GM18517 (cell line): ENCODE data around the gene DBNDD1.
A peak's percentile ranks its signal among the peaks of the same experiment; 100 is the strongest.
"Not testable (repeated sequence)": the region's sequence is repeated elsewhere in the genome, so short reads cannot be mapped to it uniquely, and the experiment has no call there.

Experiments
- ATAC-seq: cut with Tn5 transposase; IDR thresholded peaks from one replicate; pipeline ENCODE4 v1.9.1; 2021; ENCODE audit warnings: mild to moderate bottlenecking, moderate library complexity; ENCODE audit not compliant: unreplicated experiment

The DBNDD1 gene

GRCh38 chr16:89994389-89994720 lies 24.9 kb downstream of the DBNDD1 start:
- ATAC-seq = no peak

DNA sequence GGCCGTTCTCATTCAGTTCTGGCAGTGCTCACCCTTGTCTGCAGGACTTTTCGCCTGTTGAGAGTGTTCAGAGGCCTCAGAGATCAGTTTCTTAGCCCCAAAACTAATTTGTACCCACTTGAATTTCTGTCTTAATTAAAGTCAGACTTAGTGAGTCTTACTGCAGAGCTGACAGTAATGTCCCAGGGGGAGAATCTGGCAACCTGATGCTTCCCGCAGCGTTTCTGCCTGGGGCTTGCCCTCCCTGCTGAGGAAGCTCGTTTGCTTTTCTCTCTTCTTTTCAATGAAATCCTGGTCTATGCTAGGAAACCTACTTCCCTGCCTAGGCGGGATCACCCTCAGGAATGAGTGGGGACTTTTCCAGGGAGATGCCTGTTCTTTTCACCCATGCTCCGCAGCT lies 25.3 kb downstream of the DBNDD1 start:
- ATAC-seq = no peak

DNA sequence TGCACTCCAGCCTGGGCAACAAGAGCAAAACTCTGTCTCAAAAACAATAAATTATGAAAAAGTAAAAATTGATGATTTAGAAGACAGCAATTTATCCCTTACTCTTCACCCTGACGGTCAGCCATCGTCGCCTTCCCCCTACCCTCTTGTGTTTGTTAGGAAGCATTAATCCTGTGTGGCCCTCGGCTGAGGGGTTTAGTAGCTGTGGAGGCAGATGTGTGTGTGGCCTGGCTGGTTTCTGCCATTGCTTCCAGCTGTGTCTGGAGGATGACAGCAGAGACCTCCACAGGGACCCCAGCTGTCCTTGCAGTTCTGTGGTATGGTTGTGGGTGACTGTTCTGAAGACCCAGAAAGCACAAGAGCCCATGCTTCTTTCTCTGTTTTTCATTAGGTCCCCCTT lies 25.9 kb downstream of the DBNDD1 start:
- ATAC-seq = no peak

- no peak for ATAC-seq
These were observed 28.5 kb downstream of the DBNDD1 start for GRCh38 chr16:89990799-89991198.

DNA sequence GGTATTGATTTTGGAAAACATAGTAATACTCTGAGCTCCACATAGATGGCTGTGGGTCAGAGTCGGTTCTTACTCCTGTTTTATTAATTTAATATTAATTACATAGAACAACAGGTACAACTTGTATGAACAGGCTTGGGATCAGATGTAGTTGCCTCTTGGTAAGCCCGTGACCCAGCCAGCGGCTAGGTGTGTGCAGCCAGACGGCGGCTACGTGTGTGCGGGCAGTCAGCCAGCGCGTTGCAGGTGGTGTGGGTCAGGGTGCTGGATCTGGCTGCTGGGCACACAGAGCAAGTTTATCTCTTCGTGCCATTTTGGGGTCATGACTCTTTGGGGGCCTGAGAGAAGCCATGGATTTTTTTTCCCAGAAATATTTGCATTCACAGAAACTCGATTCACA lies 30.3 kb downstream of the DBNDD1 start:
- no peak for ATAC-seq

DNA sequence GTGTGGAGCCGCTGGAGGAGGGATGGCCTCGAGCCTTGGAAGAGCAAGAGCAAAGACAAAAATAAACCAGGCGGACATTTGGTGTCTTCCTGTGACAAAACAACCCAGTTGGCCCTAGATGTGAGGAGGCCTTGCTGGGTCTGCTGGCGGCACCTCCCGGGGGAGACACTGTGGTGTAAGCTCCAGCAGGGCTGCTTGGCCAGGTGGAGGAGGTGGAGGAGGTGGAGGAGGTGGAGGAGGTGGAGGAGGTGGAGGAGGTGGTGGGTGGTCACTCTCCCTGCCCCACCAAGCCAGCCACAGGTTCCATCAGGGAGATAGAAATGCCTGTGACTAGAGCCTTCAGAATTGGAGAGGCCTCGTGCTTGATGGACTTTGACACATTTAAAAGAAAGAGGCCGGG lies 32.1 kb downstream of the DBNDD1 start:
- no peak for ATAC-seq

GRCh38 chr16:89986600-89986999 lies 32.7 kb downstream of the DBNDD1 start:
- ATAC-seq = no peak

DNA sequence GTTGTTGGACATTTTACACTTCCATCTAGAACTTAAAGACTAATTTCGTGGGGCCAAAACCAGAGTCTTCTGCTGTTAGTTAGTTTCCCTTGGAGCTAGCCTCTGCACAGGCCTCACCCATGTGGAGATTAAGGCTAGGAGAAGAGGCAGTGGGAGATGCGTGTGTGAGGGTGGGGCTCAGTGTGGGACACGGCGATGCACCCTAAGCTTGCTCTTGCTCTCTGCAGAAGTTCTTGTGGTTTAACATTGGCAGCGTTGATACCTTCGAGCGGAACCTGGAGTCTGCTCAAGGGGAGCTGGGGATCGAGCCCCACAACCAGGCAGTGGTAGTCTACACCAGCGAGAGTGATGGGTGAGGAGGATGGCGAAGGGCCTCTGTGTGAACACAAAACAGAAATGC lies 34.0 kb downstream of the DBNDD1 start:
- ATAC-seq = no peak

GRCh38 chr16:89984216-89984615 lies 35.0 kb downstream of the DBNDD1 start:
- no peak for ATAC-seq

DNA sequence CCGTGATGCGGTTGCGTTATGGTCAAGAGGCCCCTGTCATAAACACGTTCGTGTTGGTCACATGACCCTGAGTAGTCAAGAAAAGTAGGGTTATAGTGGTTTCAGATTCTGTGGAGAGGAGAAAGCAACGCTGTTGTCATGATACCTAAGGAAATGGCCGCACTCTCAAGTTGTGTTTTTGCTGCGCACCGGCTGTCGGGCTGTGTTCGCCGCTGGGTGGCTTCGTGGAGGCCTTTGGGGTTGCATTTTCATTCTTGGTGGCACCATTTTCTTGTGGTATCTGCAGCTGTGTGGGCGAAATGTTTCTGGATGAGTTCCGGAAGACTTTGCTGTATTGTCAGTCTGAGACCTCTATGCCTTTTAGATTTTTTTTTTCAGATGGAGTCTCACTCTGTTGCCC lies 35.7 kb downstream of the DBNDD1 start:
- no peak for ATAC-seq

GRCh38 chr16:89982318-89982717 lies 36.9 kb downstream of the DBNDD1 start:
- ATAC-seq = no peak

- no peak for ATAC-seq
These were observed 37.8 kb downstream of the DBNDD1 start for GRCh38 chr16:89981414-89981813.

DNA sequence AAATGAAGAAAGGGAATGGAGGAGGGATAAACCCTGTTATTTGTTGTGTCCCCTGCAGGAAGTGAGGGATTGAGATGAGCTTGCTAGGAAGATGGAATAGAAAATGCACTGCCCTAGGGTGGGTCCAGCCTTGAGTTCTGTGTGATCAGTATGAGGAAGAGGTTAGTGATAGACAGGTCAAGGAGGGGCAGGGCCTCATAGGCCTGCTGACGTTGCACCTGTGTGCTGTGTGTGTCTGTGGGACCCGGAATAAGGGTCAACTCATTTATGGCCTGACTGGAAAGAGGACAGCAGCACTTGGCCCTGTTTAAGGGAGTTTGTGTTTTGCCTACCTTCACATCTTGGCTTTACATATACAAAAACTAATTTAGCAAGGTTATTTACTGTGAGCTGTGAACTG lies 44.4 kb downstream of the DBNDD1 start:
- ATAC-seq = no peak

DNA sequence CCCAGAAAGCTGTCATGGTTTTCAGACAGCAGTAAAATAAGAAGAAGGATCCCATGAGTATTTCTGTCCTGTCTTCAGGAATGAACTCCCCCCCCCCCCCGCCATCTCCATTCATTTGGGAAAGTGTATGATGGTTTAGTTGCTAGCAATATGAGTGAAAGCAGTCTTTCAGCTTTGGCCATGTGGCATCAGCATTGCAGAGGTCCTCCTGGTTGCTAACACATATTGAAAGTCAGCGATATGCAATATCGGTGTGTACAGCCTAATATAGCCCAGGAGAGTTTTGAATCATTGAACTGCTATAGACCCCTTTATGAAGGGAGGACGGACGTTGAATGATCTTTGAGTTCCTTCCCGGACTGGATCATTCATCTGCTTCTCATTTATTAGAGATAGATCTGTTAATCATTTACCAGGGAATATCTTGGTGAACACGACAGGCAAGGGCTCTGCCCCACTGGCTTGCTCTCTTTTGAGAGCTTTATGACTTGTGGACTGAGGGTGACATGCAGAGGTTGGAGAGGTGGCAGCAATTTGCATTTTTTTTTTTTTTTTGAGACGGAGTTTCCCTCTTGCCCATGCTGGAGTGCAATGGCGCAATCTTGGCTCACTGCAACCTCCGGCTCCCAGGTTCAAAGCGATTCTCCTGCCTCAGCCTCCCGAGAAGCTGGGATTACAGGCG lies 45.5 kb downstream of the DBNDD1 start:
- ATAC-seq = no peak

DNA sequence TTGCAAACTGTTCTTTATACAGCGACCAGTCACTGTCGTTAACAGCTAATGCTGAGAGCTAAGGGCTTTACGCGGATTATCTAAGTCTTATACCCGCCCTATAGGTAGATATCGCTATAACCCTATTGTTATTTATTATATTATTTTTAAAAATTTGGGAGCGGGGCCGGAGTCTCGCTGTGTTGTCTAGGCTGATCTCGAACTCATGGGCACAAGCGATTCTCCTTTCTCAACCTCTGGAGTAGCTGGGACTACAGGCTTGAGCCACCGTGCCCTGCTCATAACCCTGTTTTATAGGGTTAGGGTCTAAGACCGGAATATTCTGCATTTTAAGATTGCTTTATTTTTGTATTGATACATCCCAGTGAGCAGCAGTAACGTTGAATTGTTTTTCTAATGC lies 46.0 kb downstream of the DBNDD1 start:
- no peak for ATAC-seq

GRCh38 chr16:89972244-89973234 lies 46.7 kb downstream of the DBNDD1 start:
- ATAC-seq = peak; percentile 84

DNA sequence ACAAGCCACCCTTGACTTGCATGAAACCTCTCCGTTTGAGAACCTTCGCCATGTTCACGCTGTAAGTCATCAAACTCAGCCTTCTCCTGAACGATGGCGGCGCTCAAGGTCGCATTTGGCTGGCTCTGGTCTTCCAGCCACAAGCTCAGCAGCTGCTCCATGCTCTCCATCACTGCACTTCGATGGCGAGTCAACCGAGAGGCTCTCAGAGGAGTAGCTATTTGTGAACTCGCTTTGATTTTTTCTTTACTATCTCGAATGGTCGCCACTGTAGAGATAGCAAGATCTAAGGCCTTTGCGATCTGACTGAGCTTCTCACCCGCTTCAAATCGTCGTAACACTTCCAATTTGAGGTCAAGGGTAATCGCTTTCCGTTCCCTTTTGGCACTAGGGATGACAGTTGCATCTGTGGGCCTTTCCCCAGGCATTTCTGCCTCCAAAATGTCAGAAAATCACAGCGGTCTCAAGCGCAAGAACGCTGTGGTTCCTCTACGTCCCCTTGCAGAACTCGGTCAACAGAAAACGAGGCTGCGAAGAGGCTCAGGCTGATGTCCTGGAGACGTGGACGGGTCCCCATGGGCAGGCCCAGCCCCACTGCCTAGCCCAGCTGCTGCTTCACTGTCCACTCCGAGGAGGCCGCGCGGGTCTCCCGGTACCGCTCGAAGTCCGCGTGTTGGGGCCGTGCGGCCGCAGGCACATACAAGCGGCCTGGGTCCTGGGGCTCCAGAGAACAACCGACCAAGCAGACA lies 47.6 kb downstream of the DBNDD1 start:
- no peak for ATAC-seq

- ATAC-seq = no peak
These were observed 49.4 kb downstream of the DBNDD1 start for GRCh38 chr16:89969741-89970410.

DNA sequence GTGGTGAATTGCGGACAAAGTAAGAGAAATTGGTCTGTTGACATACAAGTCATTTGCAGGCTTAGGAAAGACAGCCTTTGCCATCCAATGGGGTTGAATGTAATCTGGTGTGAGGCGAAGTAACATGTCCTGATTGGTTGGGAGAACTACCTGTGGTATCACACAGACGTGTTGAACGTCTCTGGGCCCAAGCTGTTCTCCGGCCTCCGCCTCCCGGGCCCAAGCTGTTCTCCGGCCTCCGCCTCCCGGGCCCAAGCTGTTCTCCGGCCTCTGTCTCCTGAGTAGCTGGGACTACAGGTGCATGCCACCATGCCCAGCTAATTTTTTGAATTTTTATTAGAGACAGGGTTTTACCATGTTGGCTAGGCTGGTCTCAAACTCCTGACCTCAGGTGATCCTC lies 51.2 kb downstream of the DBNDD1 start:
- not testable (repeated sequence) for ATAC-seq

- not testable (repeated sequence) for ATAC-seq
These were observed 51.8 kb downstream of the DBNDD1 start for GRCh38 chr16:89967436-89967835.

DNA sequence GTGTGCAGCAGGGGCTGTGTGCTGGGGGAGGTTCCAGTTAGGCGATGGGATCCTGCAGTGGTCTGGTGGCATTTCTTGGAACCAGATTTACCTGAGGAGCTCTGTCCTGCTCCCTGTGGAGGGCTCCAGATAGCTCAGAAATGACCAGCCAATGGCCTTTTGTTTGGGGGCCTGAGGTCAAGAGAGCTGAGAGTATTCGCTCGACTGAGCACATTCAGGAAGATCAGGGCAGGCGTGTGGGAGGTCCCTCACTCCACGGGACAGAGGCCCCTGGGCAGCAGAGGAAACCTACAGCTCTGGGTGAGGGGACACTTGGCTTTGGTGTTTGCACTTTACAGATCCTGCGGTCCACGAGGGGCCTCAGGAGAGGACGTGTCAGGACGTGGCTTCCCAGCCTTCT lies 52.5 kb downstream of the DBNDD1 start:
- ATAC-seq = no peak
